H1 (cell line): Measurements from ENCODE around the gene CAPN11. TPM values are rescaled to one million over a fixed set of nuclear protein-coding genes. Genes with fewer than 3 reads are reported as not detected.

Experiments
- BACH1 ChIP-seq: IDR thresholded peaks from 2 replicates; pipeline ENCODE4 v1.6.1; 2012; ENCODE audit warnings: low read length, improper control_type of control experiment
- KDM4A ChIP-seq: IDR thresholded peaks from one replicate; pipeline ENCODE4 v1.7.1; 2012; ENCODE audit warnings: low read depth, mild to moderate bottlenecking, moderate library complexity, low read length, inconsistent platforms; ENCODE audit not compliant: severe bottlenecking
- SIN3A ChIP-seq, 2 experiments: IDR thresholded peaks in 1 of 2; conservative IDR thresholded peaks in 1 of 2; 2 replicates each; pipeline ENCODE4 v1.6.1; 2011 to 2012; ENCODE audit warnings: low read length in 2 of 2, improper control_type of control experiment in 1 of 2, low read depth in 1 of 2, mild to moderate bottlenecking in 1 of 2
- polyA plus RNA-seq, 7 experiments: library from polyadenylated mRNA; depleted of rRNA in 3 of 7; stranded (reverse) in 5 of 7; unstranded in 2 of 7; fragments of >200 nt in 5 of 7; fragments of 200-250 nt in 2 of 7; gene quantifications; 1 replicate in 5 of 7; 2 replicates in 1 of 7; 4 replicates in 1 of 7; pipeline versions ENCODE4 v1.2.1 to v1.2.3, GENCODE V29; 2011 to 2013; ENCODE audit warnings: missing spikeins in 2 of 7, mixed read lengths in 2 of 7
- total RNA-seq: library from RNA; stranded (reverse); fragmentation: NEBNext Ultra II Directional; extraction: Animal tissue kit (Norgen Biotek cat#: 25700); gene quantifications from 2 replicates; pipeline ENCODE4 v1.2.1, GENCODE V29; 2021
- TF ChIP-seq, protein P1 (sequence below): fragments of 300-600 bp; sonication (generic); IDR thresholded peaks from 2 replicates; pipeline ENCODE4 v1.7.1; 2012; ENCODE audit warnings: low read length, moderate library complexity, mild to moderate bottlenecking, inconsistent platforms; ENCODE audit not compliant: insufficient replicate concordance

Gene CAPN11
- total and polyA plus RNA-seq, 2 of the 8 experiments (the other 6 are each of a cell fraction or from before 2014, with no cell fraction given): 0.95 to 0.97 TPM

DNA sequence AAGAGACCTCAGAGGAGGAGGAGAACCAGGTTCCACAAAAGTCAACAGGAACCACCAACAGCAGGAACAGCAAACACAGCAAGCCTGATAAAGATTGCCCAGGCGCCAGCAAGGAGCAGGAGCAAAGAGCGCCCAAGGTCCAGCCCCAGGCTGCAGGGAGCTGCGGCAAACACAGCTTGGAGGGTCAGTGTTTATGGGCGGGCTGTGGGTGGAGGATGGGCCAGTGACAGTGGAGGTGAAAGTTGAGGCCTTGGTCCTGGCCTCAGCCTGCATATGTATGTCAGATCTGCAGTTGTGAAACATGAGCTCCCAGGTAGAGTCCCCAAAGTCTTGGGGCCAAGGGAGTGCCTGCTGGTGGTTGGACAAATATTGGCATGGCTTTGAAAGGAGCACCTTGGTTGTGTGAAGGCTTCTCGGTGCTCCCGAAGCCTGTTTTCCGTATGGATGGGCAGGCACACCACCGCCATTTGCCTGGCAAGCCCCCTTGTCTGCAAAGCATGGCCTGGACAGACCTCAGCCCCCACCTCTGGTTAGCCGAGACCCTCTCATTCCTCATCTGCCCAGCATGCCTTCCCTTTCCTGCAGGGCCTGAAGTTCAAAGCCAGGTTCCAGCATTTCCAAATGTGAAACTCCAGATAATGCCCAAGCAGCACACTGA is 2.0 kb upstream of the CAPN11 start (continued):
- TF ChIP-seq SIN3A (conservative IDR thresholded peaks at IDR 0.05 in 1 of 2, IDR thresholded peaks at IDR 0.05 in 1 of 2; ENCODE audit: low read depth in 1 of 2, low read length in 2 of 2) (no peak), BACH1 (no peak), KDM4A (no peak)
- TF ChIP-seq, protein P1, sequence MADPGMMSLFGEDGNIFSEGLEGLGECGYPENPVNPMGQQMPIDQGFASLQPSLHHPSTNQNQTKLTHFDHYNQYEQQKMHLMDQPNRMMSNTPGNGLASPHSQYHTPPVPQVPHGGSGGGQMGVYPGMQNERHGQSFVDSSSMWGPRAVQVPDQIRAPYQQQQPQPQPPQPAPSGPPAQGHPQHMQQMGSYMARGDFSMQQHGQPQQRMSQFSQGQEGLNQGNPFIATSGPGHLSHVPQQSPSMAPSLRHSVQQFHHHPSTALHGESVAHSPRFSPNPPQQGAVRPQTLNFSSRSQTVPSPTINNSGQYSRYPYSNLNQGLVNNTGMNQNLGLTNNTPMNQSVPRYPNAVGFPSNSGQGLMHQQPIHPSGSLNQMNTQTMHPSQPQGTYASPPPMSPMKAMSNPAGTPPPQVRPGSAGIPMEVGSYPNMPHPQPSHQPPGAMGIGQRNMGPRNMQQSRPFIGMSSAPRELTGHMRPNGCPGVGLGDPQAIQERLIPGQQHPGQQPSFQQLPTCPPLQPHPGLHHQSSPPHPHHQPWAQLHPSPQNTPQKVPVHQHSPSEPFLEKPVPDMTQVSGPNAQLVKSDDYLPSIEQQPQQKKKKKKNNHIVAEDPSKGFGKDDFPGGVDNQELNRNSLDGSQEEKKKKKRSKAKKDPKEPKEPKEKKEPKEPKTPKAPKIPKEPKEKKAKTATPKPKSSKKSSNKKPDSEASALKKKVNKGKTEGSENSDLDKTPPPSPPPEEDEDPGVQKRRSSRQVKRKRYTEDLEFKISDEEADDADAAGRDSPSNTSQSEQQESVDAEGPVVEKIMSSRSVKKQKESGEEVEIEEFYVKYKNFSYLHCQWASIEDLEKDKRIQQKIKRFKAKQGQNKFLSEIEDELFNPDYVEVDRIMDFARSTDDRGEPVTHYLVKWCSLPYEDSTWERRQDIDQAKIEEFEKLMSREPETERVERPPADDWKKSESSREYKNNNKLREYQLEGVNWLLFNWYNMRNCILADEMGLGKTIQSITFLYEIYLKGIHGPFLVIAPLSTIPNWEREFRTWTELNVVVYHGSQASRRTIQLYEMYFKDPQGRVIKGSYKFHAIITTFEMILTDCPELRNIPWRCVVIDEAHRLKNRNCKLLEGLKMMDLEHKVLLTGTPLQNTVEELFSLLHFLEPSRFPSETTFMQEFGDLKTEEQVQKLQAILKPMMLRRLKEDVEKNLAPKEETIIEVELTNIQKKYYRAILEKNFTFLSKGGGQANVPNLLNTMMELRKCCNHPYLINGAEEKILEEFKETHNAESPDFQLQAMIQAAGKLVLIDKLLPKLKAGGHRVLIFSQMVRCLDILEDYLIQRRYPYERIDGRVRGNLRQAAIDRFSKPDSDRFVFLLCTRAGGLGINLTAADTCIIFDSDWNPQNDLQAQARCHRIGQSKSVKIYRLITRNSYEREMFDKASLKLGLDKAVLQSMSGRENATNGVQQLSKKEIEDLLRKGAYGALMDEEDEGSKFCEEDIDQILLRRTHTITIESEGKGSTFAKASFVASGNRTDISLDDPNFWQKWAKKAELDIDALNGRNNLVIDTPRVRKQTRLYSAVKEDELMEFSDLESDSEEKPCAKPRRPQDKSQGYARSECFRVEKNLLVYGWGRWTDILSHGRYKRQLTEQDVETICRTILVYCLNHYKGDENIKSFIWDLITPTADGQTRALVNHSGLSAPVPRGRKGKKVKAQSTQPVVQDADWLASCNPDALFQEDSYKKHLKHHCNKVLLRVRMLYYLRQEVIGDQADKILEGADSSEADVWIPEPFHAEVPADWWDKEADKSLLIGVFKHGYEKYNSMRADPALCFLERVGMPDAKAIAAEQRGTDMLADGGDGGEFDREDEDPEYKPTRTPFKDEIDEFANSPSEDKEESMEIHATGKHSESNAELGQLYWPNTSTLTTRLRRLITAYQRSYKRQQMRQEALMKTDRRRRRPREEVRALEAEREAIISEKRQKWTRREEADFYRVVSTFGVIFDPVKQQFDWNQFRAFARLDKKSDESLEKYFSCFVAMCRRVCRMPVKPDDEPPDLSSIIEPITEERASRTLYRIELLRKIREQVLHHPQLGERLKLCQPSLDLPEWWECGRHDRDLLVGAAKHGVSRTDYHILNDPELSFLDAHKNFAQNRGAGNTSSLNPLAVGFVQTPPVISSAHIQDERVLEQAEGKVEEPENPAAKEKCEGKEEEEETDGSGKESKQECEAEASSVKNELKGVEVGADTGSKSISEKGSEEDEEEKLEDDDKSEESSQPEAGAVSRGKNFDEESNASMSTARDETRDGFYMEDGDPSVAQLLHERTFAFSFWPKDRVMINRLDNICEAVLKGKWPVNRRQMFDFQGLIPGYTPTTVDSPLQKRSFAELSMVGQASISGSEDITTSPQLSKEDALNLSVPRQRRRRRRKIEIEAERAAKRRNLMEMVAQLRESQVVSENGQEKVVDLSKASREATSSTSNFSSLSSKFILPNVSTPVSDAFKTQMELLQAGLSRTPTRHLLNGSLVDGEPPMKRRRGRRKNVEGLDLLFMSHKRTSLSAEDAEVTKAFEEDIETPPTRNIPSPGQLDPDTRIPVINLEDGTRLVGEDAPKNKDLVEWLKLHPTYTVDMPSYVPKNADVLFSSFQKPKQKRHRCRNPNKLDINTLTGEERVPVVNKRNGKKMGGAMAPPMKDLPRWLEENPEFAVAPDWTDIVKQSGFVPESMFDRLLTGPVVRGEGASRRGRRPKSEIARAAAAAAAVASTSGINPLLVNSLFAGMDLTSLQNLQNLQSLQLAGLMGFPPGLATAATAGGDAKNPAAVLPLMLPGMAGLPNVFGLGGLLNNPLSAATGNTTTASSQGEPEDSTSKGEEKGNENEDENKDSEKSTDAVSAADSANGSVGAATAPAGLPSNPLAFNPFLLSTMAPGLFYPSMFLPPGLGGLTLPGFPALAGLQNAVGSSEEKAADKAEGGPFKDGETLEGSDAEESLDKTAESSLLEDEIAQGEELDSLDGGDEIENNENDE: no peak
- TF ChIP-seq, all 59 proteins: peak for 0
